Panc1 (cell line): Measurements from ENCODE around the gene GPATCH8.
A peak's percentile ranks its signal among the peaks of the same experiment; 100 is the strongest.

Source experiments
- POLR2AphosphoS5 ChIP-seq: IDR thresholded peaks from 2 replicates; pipeline ENCODE4 v1.6.1; 2012; ENCODE audit warnings: mild to moderate bottlenecking, low read depth, low read length, moderate library complexity
- SIN3A ChIP-seq: IDR thresholded peaks from 2 replicates; pipeline ENCODE4 v1.6.1; 2012; ENCODE audit warnings: low read depth, mild to moderate bottlenecking, low read length, moderate library complexity, borderline replicate concordance; ENCODE audit not compliant: insufficient read depth
- TCF7L2 ChIP-seq: IDR thresholded peaks from 2 replicates; pipeline ENCODE4 v1.6.1; 2011; ENCODE audit warnings: mild to moderate bottlenecking, low read depth, low read length, inconsistent platforms
- TF ChIP-seq, protein P1 (sequence below): fragments of 450-650 bp; IDR thresholded peaks from 2 replicates; pipeline ENCODE4 v1.5.1; 2017; ENCODE audit warnings: mild to moderate bottlenecking
- TF ChIP-seq, protein P2 (sequence below), 2 experiments: IDR thresholded peaks; 2 replicates each; pipeline ENCODE4 v1.6.1; 2011 to 2012; ENCODE audit warnings: low read depth in 2 of 2, control low read depth in 1 of 2, low read length in 1 of 2, mild to moderate bottlenecking in 1 of 2, moderate library complexity in 1 of 2; ENCODE audit not compliant: insufficient read depth in 1 of 2

DNA sequence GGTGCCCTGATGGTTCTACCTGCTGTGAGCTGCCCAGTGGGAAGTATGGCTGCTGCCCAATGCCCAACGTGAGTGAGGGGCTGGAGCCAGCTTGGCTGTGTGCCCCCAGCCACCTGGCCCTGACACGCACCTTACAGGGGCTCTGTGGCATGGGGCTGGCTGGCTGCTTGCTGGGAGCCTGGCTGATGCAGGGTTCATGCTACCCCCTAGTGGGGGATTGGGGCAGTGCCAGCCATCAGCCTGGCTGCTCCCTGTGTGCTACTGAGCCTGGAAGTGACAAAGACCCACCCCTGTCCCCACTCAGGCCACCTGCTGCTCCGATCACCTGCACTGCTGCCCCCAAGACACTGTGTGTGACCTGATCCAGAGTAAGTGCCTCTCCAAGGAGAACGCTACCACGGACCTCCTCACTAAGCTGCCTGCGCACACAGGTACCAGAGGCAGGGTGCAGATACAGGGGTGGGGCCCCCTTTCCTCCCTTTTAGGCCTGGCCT, 152.4 kb downstream of the GPATCH8 start:
- TF ChIP-seq, protein P1, sequence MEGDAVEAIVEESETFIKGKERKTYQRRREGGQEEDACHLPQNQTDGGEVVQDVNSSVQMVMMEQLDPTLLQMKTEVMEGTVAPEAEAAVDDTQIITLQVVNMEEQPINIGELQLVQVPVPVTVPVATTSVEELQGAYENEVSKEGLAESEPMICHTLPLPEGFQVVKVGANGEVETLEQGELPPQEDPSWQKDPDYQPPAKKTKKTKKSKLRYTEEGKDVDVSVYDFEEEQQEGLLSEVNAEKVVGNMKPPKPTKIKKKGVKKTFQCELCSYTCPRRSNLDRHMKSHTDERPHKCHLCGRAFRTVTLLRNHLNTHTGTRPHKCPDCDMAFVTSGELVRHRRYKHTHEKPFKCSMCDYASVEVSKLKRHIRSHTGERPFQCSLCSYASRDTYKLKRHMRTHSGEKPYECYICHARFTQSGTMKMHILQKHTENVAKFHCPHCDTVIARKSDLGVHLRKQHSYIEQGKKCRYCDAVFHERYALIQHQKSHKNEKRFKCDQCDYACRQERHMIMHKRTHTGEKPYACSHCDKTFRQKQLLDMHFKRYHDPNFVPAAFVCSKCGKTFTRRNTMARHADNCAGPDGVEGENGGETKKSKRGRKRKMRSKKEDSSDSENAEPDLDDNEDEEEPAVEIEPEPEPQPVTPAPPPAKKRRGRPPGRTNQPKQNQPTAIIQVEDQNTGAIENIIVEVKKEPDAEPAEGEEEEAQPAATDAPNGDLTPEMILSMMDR, result peak; percentile 87
- TF ChIP-seq, protein P2, sequence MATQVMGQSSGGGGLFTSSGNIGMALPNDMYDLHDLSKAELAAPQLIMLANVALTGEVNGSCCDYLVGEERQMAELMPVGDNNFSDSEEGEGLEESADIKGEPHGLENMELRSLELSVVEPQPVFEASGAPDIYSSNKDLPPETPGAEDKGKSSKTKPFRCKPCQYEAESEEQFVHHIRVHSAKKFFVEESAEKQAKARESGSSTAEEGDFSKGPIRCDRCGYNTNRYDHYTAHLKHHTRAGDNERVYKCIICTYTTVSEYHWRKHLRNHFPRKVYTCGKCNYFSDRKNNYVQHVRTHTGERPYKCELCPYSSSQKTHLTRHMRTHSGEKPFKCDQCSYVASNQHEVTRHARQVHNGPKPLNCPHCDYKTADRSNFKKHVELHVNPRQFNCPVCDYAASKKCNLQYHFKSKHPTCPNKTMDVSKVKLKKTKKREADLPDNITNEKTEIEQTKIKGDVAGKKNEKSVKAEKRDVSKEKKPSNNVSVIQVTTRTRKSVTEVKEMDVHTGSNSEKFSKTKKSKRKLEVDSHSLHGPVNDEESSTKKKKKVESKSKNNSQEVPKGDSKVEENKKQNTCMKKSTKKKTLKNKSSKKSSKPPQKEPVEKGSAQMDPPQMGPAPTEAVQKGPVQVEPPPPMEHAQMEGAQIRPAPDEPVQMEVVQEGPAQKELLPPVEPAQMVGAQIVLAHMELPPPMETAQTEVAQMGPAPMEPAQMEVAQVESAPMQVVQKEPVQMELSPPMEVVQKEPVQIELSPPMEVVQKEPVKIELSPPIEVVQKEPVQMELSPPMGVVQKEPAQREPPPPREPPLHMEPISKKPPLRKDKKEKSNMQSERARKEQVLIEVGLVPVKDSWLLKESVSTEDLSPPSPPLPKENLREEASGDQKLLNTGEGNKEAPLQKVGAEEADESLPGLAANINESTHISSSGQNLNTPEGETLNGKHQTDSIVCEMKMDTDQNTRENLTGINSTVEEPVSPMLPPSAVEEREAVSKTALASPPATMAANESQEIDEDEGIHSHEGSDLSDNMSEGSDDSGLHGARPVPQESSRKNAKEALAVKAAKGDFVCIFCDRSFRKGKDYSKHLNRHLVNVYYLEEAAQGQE (IDR thresholded peaks at IDR 0.05; ENCODE audit: insufficient read depth in 1 of 2, low read depth in 2 of 2, low read length in 1 of 2), result no peak
- TF ChIP-seq POLR2AphosphoS5 (no peak), TCF7L2 (no peak), SIN3A (no peak)
